HCT116 (cell line): ENCODE results near the gene TMC8. TPM values are rescaled to one million over a fixed set of nuclear protein-coding genes. Genes with fewer than 3 reads are reported as not detected.

Experiments used
- ATAC-seq: fragments of 200-7000 bp; cut with Tn5 transposase; 2 replicates; pipeline ENCODE4 v1.9.1; 2020; ENCODE audit warnings: mild to moderate bottlenecking, moderate library complexity
- BruUV-seq: library from RNA; stranded (reverse); fragments of 400-500 nt; replicated peaks from 2 replicates; lab custom pipeline; 2021; lab: Mats Ljungman, UMichigan
- CTCF ChIA-PET: fragments of 300-600 bp; sonication (Branson Sonifier 250); formaldehyde crosslinking; loops from one replicate; lab custom pipeline; 2021; ENCODE audit warnings: antibody characterized with exemption; lab: Charles Lee
- POLR2A ChIA-PET: fragments of 300-600, 350-600 bp; sonication (Branson Sonifier 250); formaldehyde crosslinking; loops from one replicate; lab custom pipeline; 2021; ENCODE audit warnings: antibody characterized with exemption; lab: Charles Lee
- RAD21 ChIA-PET, 2 experiments: fragments of 300-600 bp; sonication (Branson Sonifier 250); formaldehyde crosslinking; loops; one replicate each; lab custom pipeline; 2023; ENCODE audit warnings: low total read pairs in 2 of 2; ENCODE audit not compliant: uncharacterized antibody in 2 of 2, unreplicated experiment in 2 of 2, low non-redundant PET in 1 of 2; lab: Charles Lee
- DNase-seq: peaks from one replicate; pipeline ENCODE4 v3.0.0-alpha.2; 2010; ENCODE audit warnings: low read depth, low spot score
- H2AFZ ChIP-seq: fragments of 200-600 bp; shearing (Covaris generic), sonication (generic); 2 replicates; pipeline ENCODE4 v1.6.1; 2017; ENCODE audit warnings: low read depth, mixed run types, mixed read lengths, antibody characterized with exemption, low read length; ENCODE audit not compliant: poor library complexity, severe bottlenecking
- H3K27ac ChIP-seq: 2 replicates; pipeline ENCODE4 v1.5.1; 2012; ENCODE audit warnings: low read depth, low read length
- H3K27me3 ChIP-seq: fragments of 200-600 bp; sonication (generic); 2 replicates; pipeline ENCODE4 v1.6.1; 2016; ENCODE audit warnings: mixed run types, low read length, mixed read lengths; ENCODE audit not compliant: insufficient read depth
- H3K36me3 ChIP-seq, 2 experiments: fragments of 200-500 bp in 1 of 2; fragments of 200-600 bp in 1 of 2; sonication (Bioruptor generic) in 1 of 2; sonication (generic) in 1 of 2; 2 replicates each; pipeline versions ENCODE4 v1.5.1 to v1.6.1; 2014 to 2016; ENCODE audit warnings: low read length in 2 of 2, inconsistent platforms in 1 of 2, mixed read lengths in 1 of 2, mixed run types in 1 of 2; ENCODE audit not compliant: insufficient read depth in 2 of 2, control insufficient read depth in 1 of 2
- H3K4me1 ChIP-seq, 2 experiments: fragments of 200-600 bp in 1 of 2; sonication (generic) in 1 of 2; 2 replicates each; pipeline versions ENCODE4 v1.5.1 to v1.6.1; 2012 to 2017; ENCODE audit warnings: low read length in 2 of 2, inconsistent platforms in 1 of 2, mild to moderate bottlenecking in 1 of 2, mixed read lengths in 1 of 2, mixed run types in 1 of 2, moderate library complexity in 1 of 2; ENCODE audit not compliant: insufficient read depth in 2 of 2, control insufficient read depth in 1 of 2
- H3K4me2 ChIP-seq: fragments of 200-600 bp; sonication (generic); 2 replicates; pipeline ENCODE4 v1.6.1; 2017; ENCODE audit warnings: mixed run types, low read length, mixed read lengths
- H3K4me3 ChIP-seq, 2 experiments: fragments of 200-600 bp in 1 of 2; sonication (generic) in 1 of 2; replicated peaks in 1 of 2; 2 replicates each; pipeline ENCODE4 v1.5.1; 2011 to 2016; ENCODE audit warnings: low read length in 2 of 2, control low read depth in 1 of 2, low read depth in 1 of 2, mild to moderate bottlenecking in 1 of 2, mixed read lengths in 1 of 2, mixed run types in 1 of 2
- H3K79me2 ChIP-seq: fragments of 200-600 bp; sonication (generic); 2 replicates; pipeline ENCODE4 v1.6.1; 2017; ENCODE audit warnings: mild to moderate bottlenecking, mixed run types, low read length, moderate library complexity, mixed read lengths; ENCODE audit not compliant: insufficient read depth
- H3K9ac ChIP-seq: fragments of 200-600 bp; sonication (generic); 2 replicates; pipeline ENCODE4 v1.6.1; 2016; ENCODE audit warnings: low read length, mixed read lengths
- H3K9me2 ChIP-seq: fragments of 200-600 bp; sonication (generic), shearing (Covaris generic); 2 replicates; pipeline ENCODE4 v1.6.1; 2017; ENCODE audit warnings: mixed run types, mild to moderate bottlenecking, moderate library complexity; ENCODE audit not compliant: insufficient read depth
- H3K9me3 ChIP-seq, 2 experiments: fragments of 200-500 bp in 1 of 2; fragments of 200-600 bp in 1 of 2; sonication (Bioruptor generic) in 1 of 2; sonication (generic) in 1 of 2; 2 replicates each; pipeline ENCODE4 v1.6.1; 2014 to 2017; ENCODE audit warnings: low read length in 2 of 2, mixed read lengths in 2 of 2, inconsistent platforms in 1 of 2, low read depth in 1 of 2, mild to moderate bottlenecking in 1 of 2, mixed run types in 1 of 2, moderate library complexity in 1 of 2; ENCODE audit not compliant: control insufficient read depth in 1 of 2, insufficient read depth in 1 of 2
- H4K20me1 ChIP-seq: fragments of 200-600 bp; sonication (generic), shearing (Covaris generic); 2 replicates; pipeline ENCODE4 v1.6.1; 2017; ENCODE audit warnings: mixed run types, mild to moderate bottlenecking, moderate library complexity; ENCODE audit not compliant: insufficient read depth
- CBX3 ChIP-seq: IDR thresholded peaks from 2 replicates; pipeline ENCODE4 v1.6.1; 2012; ENCODE audit warnings: low read depth
- CEBPB ChIP-seq: IDR thresholded peaks from 2 replicates; pipeline ENCODE4 v1.6.1; 2012; ENCODE audit warnings: low read depth
- EZH2 ChIP-seq: fragments of 200-600 bp; sonication (generic); IDR thresholded peaks from 2 replicates; pipeline ENCODE4 v1.6.1; 2017; ENCODE audit warnings: antibody characterized with exemption, mixed run types
- JUND ChIP-seq: IDR thresholded peaks from 2 replicates; pipeline ENCODE4 v1.6.1; 2012
- POLR2A ChIP-seq: IDR thresholded peaks from 2 replicates; pipeline ENCODE4 v1.7.0; 2011; ENCODE audit warnings: borderline replicate concordance; ENCODE audit not compliant: insufficient read depth, insufficient read length; ENCODE audit errors: extremely low read depth
- RAD21 ChIP-seq: IDR thresholded peaks from 2 replicates; pipeline ENCODE4 v1.6.1; 2012; ENCODE audit warnings: low read depth, mild to moderate bottlenecking
- TCF7L2 ChIP-seq: IDR thresholded peaks from 2 replicates; pipeline ENCODE4 v1.7.0; 2011; ENCODE audit warnings: borderline replicate concordance, inconsistent platforms; ENCODE audit not compliant: insufficient read depth, insufficient read length; ENCODE audit errors: extremely low read depth
- intact Hi-C: fragments of 100-400 bp; cut with micrococcal nuclease; formaldehyde crosslinking; loops from 2 replicates; pipeline ENCODE4 v1.10.0; 2022
- total RNA-seq: library from RNA; stranded (reverse); gene quantifications from one replicate; pipeline ENCODE4 v1.2.1, GENCODE V29; 2021; ENCODE audit not compliant: unreplicated experiment
- TF ChIP-seq, protein P1 (sequence below), 3 experiments: fragments of 200-600 bp in 1 of 3; sonication (generic) in 1 of 3; IDR thresholded peaks in 2 of 3; conservative IDR thresholded peaks in 1 of 3; 2 replicates each; pipeline ENCODE4 v1.5.1; 2012 to 2017; ENCODE audit warnings: low read depth in 2 of 3, low read length in 2 of 3, antibody characterized with exemption in 1 of 3, borderline replicate concordance in 1 of 3, control low read depth in 1 of 3, mild to moderate bottlenecking in 1 of 3, mixed read lengths in 1 of 3, mixed run types in 1 of 3, moderate library complexity in 1 of 3; ENCODE audit not compliant: insufficient read depth in 1 of 3

Gene TMC8
- total RNA-seq, 1 experiment from 2014 or later, result 7.8 TPM

DNA sequence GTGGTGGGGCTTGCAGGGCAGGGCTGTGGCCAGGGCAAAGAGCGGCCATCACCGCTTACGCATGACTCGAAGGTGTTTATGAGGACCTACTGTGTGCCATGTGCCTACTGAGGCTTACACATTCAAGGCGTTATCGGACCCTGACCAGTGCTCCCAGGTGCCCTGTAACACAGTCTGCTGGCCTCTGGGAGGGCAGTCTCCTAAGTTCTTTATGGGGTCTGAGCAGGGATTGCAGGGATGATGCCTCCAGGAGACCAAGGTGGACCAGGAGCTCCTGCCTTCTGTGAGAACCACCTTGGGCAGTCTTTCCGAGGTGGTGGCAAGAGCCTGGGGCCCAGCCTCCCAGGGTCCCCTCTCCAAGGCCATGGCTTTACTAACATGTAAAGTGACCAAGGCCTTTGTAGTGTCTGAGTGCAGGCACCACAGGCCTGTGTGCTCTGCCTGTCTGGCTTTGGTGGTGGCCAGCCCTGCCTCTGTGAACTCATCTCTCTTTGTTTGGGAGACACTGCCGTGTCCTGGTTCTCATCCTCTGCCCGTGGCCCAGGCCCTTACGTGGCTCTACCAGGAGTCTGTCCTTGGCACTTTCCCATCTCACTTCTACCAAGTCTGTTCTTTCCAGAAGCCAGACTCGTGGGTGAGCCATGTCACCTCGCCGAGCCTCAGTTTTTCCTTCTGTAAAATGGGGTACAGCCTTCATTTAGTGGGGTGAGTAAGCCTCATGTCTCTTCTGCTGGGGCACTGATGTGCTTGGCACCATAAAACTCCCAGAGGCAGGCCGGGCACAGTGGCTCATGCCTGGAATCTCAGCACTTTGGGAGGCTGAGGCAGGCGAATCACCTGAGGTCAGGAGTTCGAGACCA, 34.4 kb downstream of the TMC8 start:
- intact Hi-C loops, result loop anchor here (5.0 kb wide), 1 partner anchor 812 kb away; the partner anchor contains the start of gene LGALS3BP
- no peaks in the 10 kb centered on the region for H3K36me3 ChIP-seq
- no peak overlapping the region for H2AFZ ChIP-seq
- no peak overlapping the region for H3K27ac ChIP-seq
- no TSS peak for BruUV-seq
- ChIA-PET RAD21 (no interaction called here), CTCF (interaction anchor here (0.6 kb wide), 1 partner anchor 23 kb away, joined by 3 read pairs; no protein-coding TSS in a partner anchor), POLR2A (no interaction called here)
- H3K9me3 ChIP-seq, result no peaks in the 10 kb centered on the region
- DNase-seq, result no peak
- H4K20me1 ChIP-seq, result peaks cover 4% of the 10 kb centered on the region; the same call in 1 of the 2 replicates
- TF ChIP-seq CEBPB, result no peak
- no peak for TF ChIP-seq CBX3
- no peak for TF ChIP-seq EZH2
- TF ChIP-seq TCF7L2, result no peak
- TF ChIP-seq POLR2A, result no peak
- TF ChIP-seq, protein P1, sequence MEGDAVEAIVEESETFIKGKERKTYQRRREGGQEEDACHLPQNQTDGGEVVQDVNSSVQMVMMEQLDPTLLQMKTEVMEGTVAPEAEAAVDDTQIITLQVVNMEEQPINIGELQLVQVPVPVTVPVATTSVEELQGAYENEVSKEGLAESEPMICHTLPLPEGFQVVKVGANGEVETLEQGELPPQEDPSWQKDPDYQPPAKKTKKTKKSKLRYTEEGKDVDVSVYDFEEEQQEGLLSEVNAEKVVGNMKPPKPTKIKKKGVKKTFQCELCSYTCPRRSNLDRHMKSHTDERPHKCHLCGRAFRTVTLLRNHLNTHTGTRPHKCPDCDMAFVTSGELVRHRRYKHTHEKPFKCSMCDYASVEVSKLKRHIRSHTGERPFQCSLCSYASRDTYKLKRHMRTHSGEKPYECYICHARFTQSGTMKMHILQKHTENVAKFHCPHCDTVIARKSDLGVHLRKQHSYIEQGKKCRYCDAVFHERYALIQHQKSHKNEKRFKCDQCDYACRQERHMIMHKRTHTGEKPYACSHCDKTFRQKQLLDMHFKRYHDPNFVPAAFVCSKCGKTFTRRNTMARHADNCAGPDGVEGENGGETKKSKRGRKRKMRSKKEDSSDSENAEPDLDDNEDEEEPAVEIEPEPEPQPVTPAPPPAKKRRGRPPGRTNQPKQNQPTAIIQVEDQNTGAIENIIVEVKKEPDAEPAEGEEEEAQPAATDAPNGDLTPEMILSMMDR (IDR thresholded peaks at IDR 0.05 in 2 of 3, conservative IDR thresholded peaks at IDR 0.05 in 1 of 3; ENCODE audit: borderline replicate concordance in 1 of 3, insufficient read depth in 1 of 3, low read depth in 2 of 3, low read length in 2 of 3), result no peak
- TF ChIP-seq RAD21, result no peak
- no peak for TF ChIP-seq JUND
- no peak overlapping the region for H3K4me3 ChIP-seq
- H3K27me3 ChIP-seq, result no peaks in the 10 kb centered on the region
- H3K79me2 ChIP-seq, result peaks cover 13% of the 10 kb centered on the region
- no peak overlapping the region for H3K4me2 ChIP-seq
- ATAC-seq, result no peak
- peaks cover 20 to 34% of the 10 kb centered on the region in 2 experiments; a peak in 3 of 4 replicates for H3K4me1 ChIP-seq
- H3K9me2 ChIP-seq, result no peaks in the 10 kb centered on the region
- no peak overlapping the region for H3K9ac ChIP-seq
